ENCODE data around the gene ZNF697.

GRCh38 chr1:119593805-119594204 is 54.3 kb downstream of the ZNF697 start:
- TF ChIP-seq POLR2A (IDR thresholded peaks at IDR 0.05): no peak
- TF ChIP-seq CTCF (IDR thresholded peaks at IDR 0.05): no peak
